Measurements from ENCODE around the gene KCND2.

The KCND2 gene

GRCh38 chr7:120332433-120332832, 59.5 kb downstream of the KCND2 start:
- in situ Hi-C loops (cut with HindIII; ENCODE audit: low sequenced_read_pairs): no loop called here
- no peak for DNase-seq (ENCODE audit: low read depth, low spot score)
- no peak overlapping the region for H3K4me3 ChIP-seq (ENCODE audit: low read depth, low read length)
- no peak for TF ChIP-seq CTCF (IDR thresholded peaks at IDR 0.05; ENCODE audit: low read depth, low read length)

GRCh38 chr7:120334475-120334874, 61.5 kb downstream of the KCND2 start:
- H3K4me3 ChIP-seq (ENCODE audit: low read depth, low read length): no peak overlapping the region

DNA sequence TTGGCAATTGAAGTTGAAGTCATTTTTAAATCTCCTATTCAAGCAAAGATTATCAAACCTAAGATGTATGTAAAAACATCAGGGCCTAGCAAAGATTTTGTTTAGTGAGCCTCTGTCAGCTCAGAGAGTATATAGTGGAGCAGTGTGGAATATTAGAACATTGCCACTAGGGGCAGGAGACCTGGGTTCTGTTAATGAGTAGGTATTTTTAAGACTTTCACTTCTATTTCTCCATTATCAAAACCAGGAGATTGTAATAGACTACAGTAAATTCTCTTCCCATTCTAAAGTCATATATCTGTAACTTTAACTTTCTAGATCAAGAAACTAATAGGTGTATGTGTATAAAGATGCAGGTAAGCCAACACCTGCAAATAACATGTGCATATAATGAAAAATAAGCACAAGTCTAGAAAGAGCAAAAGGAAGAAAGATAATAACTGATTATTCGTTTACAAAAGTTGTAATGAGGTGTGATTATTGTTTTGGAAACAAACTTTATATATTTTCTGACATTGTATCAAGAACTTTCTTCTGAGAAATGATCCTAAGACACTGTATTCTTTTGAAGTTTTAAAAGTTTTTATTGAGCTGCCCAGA, 64.4 kb downstream of the KCND2 start:
- in situ Hi-C loops (cut with HindIII; ENCODE audit: low sequenced_read_pairs): no loop called here
- no peak overlapping the region for H3K4me3 ChIP-seq (ENCODE audit: low read depth, low read length)
- peak; percentile 66 for TF ChIP-seq CTCF (IDR thresholded peaks at IDR 0.05; ENCODE audit: low read depth, low read length)
- DNase-seq (ENCODE audit: low read depth, low spot score): peak; percentile 3

More at GRCh38 chr7:120334475-120334874, 61.5 kb downstream of the KCND2 start:
- in situ Hi-C loops (cut with HindIII; ENCODE audit: low sequenced_read_pairs): no loop called here
- DNase-seq (ENCODE audit: low read depth, low spot score): no peak
- TF ChIP-seq CTCF (IDR thresholded peaks at IDR 0.05; ENCODE audit: low read depth, low read length): no peak

- in situ Hi-C loops (cut with HindIII; ENCODE audit: low sequenced_read_pairs): no loop called here
- no peak for TF ChIP-seq CTCF (IDR thresholded peaks at IDR 0.05; ENCODE audit: low read depth, low read length)
- no peak for DNase-seq (ENCODE audit: low read depth, low spot score)
These were observed 71.3 kb downstream of the KCND2 start for GRCh38 chr7:120344276-120344675.

DNA sequence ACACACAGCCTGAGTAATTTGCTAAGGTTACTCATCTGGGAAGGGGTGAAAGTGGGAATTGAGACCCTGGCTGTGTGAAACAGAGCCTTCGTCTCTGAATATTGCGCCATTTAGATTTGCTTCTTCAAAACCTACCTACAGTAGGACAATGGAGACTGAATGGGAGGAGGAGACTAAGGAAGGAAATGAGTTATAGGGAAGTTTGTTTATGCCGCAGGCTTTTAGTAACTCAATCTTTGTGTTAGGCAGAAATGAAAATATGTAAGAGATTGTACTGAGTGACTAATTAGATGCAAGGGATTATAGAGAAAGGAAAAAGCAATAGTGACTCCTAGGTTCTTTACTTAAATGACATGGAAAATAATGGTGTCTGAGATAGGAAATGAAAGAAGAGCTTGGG, 80.2 kb downstream of the KCND2 start:
- in situ Hi-C loops (cut with HindIII; ENCODE audit: low sequenced_read_pairs): no loop called here
- no peak for TF ChIP-seq CTCF (IDR thresholded peaks at IDR 0.05; ENCODE audit: low read depth, low read length)
- H3K4me3 ChIP-seq (ENCODE audit: low read depth, low read length): no peak overlapping the region
- no peak for DNase-seq (ENCODE audit: low read depth, low spot score)

More at GRCh38 chr7:120344276-120344675, 71.3 kb downstream of the KCND2 start:
- H3K4me3 ChIP-seq (ENCODE audit: low read depth, low read length): no peak overlapping the region

GRCh38 chr7:120360918-120361317, 87.9 kb downstream of the KCND2 start:
- in situ Hi-C loops (cut with HindIII; ENCODE audit: low sequenced_read_pairs): no loop called here
- TF ChIP-seq CTCF (IDR thresholded peaks at IDR 0.05; ENCODE audit: low read depth, low read length): no peak
- no peak for DNase-seq (ENCODE audit: low read depth, low spot score)
- no peak overlapping the region for H3K4me3 ChIP-seq (ENCODE audit: low read depth, low read length)

Data from astrocyte of the spinal cord (primary cell).